ENCODE results near the gene PSKH1.

The PSKH1 gene

GRCh38 chr16:67892899-67893742 lies at the start of gene PSKH1:
PSKH1 (plus strand) TSS chr16:67893254; CDS start chr16:67908750, 15,496 bp downstream.
- TF ChIP-seq, protein P1, sequence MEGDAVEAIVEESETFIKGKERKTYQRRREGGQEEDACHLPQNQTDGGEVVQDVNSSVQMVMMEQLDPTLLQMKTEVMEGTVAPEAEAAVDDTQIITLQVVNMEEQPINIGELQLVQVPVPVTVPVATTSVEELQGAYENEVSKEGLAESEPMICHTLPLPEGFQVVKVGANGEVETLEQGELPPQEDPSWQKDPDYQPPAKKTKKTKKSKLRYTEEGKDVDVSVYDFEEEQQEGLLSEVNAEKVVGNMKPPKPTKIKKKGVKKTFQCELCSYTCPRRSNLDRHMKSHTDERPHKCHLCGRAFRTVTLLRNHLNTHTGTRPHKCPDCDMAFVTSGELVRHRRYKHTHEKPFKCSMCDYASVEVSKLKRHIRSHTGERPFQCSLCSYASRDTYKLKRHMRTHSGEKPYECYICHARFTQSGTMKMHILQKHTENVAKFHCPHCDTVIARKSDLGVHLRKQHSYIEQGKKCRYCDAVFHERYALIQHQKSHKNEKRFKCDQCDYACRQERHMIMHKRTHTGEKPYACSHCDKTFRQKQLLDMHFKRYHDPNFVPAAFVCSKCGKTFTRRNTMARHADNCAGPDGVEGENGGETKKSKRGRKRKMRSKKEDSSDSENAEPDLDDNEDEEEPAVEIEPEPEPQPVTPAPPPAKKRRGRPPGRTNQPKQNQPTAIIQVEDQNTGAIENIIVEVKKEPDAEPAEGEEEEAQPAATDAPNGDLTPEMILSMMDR (IDR thresholded peaks at IDR 0.05; ENCODE audit: low read depth, low read length, missing control alignments) = no peak
- H3K4me3 ChIP-seq (replicated peaks; ENCODE audit: low read depth, low read length) = peak within 1 kb of the TSS; percentile 98

DNA sequence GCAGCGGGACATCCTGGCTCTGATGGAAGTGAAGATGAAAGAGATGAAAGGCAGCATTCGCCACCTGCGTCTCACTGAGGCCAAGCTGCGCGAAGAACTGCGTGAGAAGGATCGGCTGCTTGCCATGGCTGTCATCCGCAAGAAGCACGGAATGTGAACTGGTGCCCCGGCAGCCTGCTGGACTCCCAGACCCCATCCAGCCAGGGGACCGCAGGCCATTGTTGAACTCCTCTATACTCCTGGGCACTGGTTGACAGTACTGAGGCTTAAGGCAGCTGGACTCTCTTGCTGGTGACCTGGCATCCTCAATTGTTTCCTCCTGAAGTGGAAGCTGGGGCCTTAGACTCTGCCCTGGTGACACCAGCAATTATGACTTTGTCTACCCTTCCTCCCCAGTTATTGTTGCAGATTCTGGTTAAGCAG lies 49.7 kb upstream of the PSKH1 start:
- DNase-seq (ENCODE audit: extremely low read depth, low read depth) = no peak
- TF ChIP-seq, protein P1 (IDR thresholded peaks at IDR 0.05; ENCODE audit: low read depth, low read length, missing control alignments) = no peak
- H3K4me3 ChIP-seq (replicated peaks; ENCODE audit: low read depth, low read length) = peak overlapping the region; percentile 99

More at GRCh38 chr16:67892899-67893742, at the start of gene PSKH1:
- peak; percentile 81 for DNase-seq (ENCODE audit: extremely low read depth, low read depth)

GRCh38 chr16:67844497-67844896 lies 48.6 kb upstream of the PSKH1 start:
- peak overlapping the region; percentile 99 for H3K4me3 ChIP-seq (replicated peaks; ENCODE audit: low read depth, low read length)
- no peak for DNase-seq (ENCODE audit: extremely low read depth, low read depth)
- TF ChIP-seq, protein P1 (IDR thresholded peaks at IDR 0.05; ENCODE audit: low read depth, low read length, missing control alignments) = no peak

- no peak for DNase-seq (ENCODE audit: extremely low read depth, low read depth)
- TF ChIP-seq, protein P1 (IDR thresholded peaks at IDR 0.05; ENCODE audit: low read depth, low read length, missing control alignments) = no peak
- peak overlapping the region; percentile 99 for H3K4me3 ChIP-seq (replicated peaks; ENCODE audit: low read depth, low read length)
Observed at GRCh38 chr16:67845291-67846062, 47.6 kb upstream of the PSKH1 start.

DNA sequence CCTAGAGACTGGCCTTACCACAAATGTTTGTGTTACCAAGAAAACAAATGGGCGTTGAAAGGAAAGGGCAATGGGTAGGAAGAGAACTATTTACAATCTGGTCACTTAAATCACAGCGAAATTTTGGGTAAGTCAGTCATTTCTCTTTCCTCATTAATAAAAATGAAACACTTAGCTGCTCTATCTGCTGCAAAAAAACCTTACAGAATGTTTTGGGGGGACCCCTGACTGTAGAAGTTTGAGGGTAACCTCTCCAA lies 47.1 kb upstream of the PSKH1 start:
- H3K4me3 ChIP-seq (replicated peaks; ENCODE audit: low read depth, low read length) = peak overlapping the region; percentile 99
- TF ChIP-seq, protein P1 (IDR thresholded peaks at IDR 0.05; ENCODE audit: low read depth, low read length, missing control alignments) = no peak
- DNase-seq (ENCODE audit: extremely low read depth, low read depth) = no peak

DNA sequence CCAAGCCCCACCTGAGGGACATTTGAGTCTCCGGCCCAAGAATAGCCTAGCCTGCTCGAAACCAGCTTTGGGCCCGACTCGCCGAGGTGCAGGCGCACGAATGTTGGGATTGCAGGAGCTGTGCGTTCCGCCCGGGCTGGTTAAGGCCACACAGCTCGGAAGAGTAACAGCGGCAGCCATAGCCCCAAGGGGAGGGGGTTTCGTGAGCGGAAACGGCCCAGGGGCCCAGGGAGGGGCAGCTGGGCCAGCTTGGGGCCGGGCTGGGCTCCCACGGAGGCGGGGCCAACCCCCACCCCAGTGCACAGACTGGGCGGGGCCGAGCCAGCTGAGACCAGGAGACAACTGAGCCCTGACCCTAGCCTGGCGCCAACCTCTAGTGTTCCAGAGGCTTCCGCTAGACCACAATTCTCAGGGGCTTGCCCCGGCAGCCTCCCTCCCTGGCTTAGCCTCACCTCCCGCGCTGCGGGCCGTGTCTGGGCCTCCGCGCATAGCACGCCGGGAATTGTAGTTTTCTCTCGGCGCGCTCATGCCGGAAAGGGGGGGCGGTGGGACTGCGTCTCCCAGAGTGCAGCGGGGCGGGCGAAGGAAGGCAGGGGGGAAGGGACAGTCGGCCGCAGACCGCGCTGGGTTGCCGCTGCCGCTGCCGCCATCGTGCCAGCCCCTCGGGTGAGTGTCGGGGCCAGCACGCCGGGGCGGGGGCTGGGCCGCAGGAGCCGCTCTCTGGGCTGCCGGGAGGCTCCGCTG lies 46.6 kb upstream of the PSKH1 start, which contains the start of gene NUTF2:
TSS of gene NUTF2 (plus strand) at position 614 of the 744 bp plus-strand sequence. CDS start 18,198 bp downstream, outside the sequence.
- peak; percentile 76 for DNase-seq (ENCODE audit: extremely low read depth, low read depth)
- H3K4me3 ChIP-seq (replicated peaks; ENCODE audit: low read depth, low read length) = peak within 1 kb of the TSS; percentile 99
- TF ChIP-seq, protein P1 (IDR thresholded peaks at IDR 0.05; ENCODE audit: low read depth, low read length, missing control alignments) = no peak
